WTC11 (cell line): ENCODE data around the gene VAMP7. TPM values are rescaled to one million over a fixed set of nuclear protein-coding genes. Genes with fewer than 3 reads are reported as not detected.
"Not testable (repeated sequence)": the region's sequence is repeated elsewhere in the genome, so short reads cannot be mapped to it uniquely, and the experiment has no call there.

ENCODE experiments used
- ATAC-seq: fragments of 200-7000 bp; cut with Tn5 transposase; 2 replicates; pipeline ENCODE4 v1.10.0; 2021; ENCODE audit warnings: mild to moderate bottlenecking, moderate library complexity
- CTCF ChIA-PET: fragments of 300-600 bp; sonication (Branson Sonifier 250); formaldehyde crosslinking; loops from one replicate; lab custom pipeline; 2021; ENCODE audit warnings: antibody characterized with exemption; lab: Charles Lee
- POLR2A ChIA-PET: fragments of 350-600 bp; sonication (Branson Sonifier 250); formaldehyde crosslinking; loops from one replicate; lab custom pipeline; 2021; ENCODE audit warnings: antibody characterized with exemption; lab: Charles Lee
- DNase-seq: peaks from one replicate; pipeline ENCODE4 v3.0.0; 2021; ENCODE audit warnings: low spot score
- H3K27ac Mint-ChIP-seq: 2 replicates; pipeline ENCODE4 v1.8.0; 2021; ENCODE audit warnings: mixed read lengths
- H3K27me3 Mint-ChIP-seq: 2 replicates; pipeline ENCODE4 v1.8.0; 2021; ENCODE audit warnings: low read depth, mild to moderate bottlenecking, moderate library complexity, mixed read lengths
- H3K36me3 Mint-ChIP-seq: 2 replicates; pipeline ENCODE4 v1.8.0; 2021; ENCODE audit warnings: mixed read lengths
- H3K4me1 Mint-ChIP-seq: 2 replicates; pipeline ENCODE4 v1.8.0; 2022; ENCODE audit warnings: mixed read lengths
- H3K4me3 Mint-ChIP-seq: 2 replicates; pipeline ENCODE4 v1.8.0; 2021; ENCODE audit warnings: mild to moderate bottlenecking, moderate library complexity, mixed read lengths
- H3K9me3 Mint-ChIP-seq: 2 replicates; pipeline ENCODE4 v1.8.0; 2021; ENCODE audit warnings: mixed read lengths
- ARID4B ChIP-seq: sonication (generic); formaldehyde crosslinking; IDR thresholded peaks from 2 replicates; pipeline ENCODE4 v1.8.0; 2023; ENCODE audit warnings: missing genetic modification reagents, mild to moderate bottlenecking, borderline replicate concordance
- CREB1 ChIP-seq: sonication (generic); formaldehyde crosslinking; IDR thresholded peaks from 2 replicates; pipeline ENCODE4 v1.8.0; 2023; ENCODE audit warnings: mild to moderate bottlenecking, missing genetic modification reagents
- EMX1 ChIP-seq: fragments of 250-450 bp; sonication (Bioruptor Pico); IDR thresholded peaks from 2 replicates; pipeline ENCODE4 v1.8.0; 2021; ENCODE audit warnings: mild to moderate bottlenecking
- HMGA2 ChIP-seq: fragments of 250-450 bp; sonication (Bioruptor Pico); IDR thresholded peaks from 2 replicates; pipeline ENCODE4 v1.4.0; 2021; ENCODE audit warnings: mild to moderate bottlenecking, moderate library complexity
- JAZF1 ChIP-seq: fragments of 250-450 bp; sonication (Bioruptor Pico); IDR thresholded peaks from 2 replicates; pipeline ENCODE4 v1.9.0; 2021; ENCODE audit warnings: moderate library complexity, mild to moderate bottlenecking, inconsistent platforms
- NR3C1 ChIP-seq: sonication (generic); formaldehyde crosslinking; conservative IDR thresholded peaks from 2 replicates; pipeline ENCODE4 v1.8.1; 2023; ENCODE audit warnings: low read depth, mild to moderate bottlenecking, missing genetic modification reagents
- OVOL2 ChIP-seq: fragments of 250-450 bp; sonication (Bioruptor Pico); IDR thresholded peaks from 2 replicates; pipeline ENCODE4 v1.9.0; 2021; ENCODE audit warnings: mild to moderate bottlenecking, borderline replicate concordance
- RORB ChIP-seq: fragments of 250-450 bp; sonication (Bioruptor Pico); IDR thresholded peaks from 2 replicates; pipeline ENCODE4 v1.9.0; 2021; ENCODE audit warnings: mild to moderate bottlenecking
- SMAD4 ChIP-seq: sonication (generic); formaldehyde crosslinking; IDR thresholded peaks from 2 replicates; pipeline ENCODE4 v1.8.0; 2022; ENCODE audit warnings: mild to moderate bottlenecking, missing genetic modification reagents
- TEAD4 ChIP-seq: sonication (generic); formaldehyde crosslinking; IDR thresholded peaks from 2 replicates; pipeline ENCODE4 v1.8.0; 2022; ENCODE audit warnings: mild to moderate bottlenecking, missing genetic modification reagents
- ZNF263 ChIP-seq: sonication (generic); formaldehyde crosslinking; IDR thresholded peaks from 2 replicates; pipeline ENCODE4 v1.8.1; 2022; ENCODE audit warnings: low read depth, mild to moderate bottlenecking, moderate library complexity, missing genetic modification reagents
- ZSCAN18 ChIP-seq: fragments of 250-450 bp; sonication (Bioruptor Pico); IDR thresholded peaks from 2 replicates; pipeline ENCODE4 v2.1.2; 2022; ENCODE audit warnings: mild to moderate bottlenecking, moderate library complexity
- total RNA-seq: library from RNA; stranded (reverse); gene quantifications from 3 replicates; pipeline ENCODE4 v1.2.3, GENCODE V29; 2021
- TF ChIP-seq, protein P1 (sequence below): sonication (generic); formaldehyde crosslinking; IDR thresholded peaks from 2 replicates; pipeline ENCODE4 v1.8.0; 2023; ENCODE audit warnings: mild to moderate bottlenecking, missing genetic modification reagents
- TF ChIP-seq, protein P2 (sequence below): sonication (generic); formaldehyde crosslinking; IDR thresholded peaks from 2 replicates; pipeline ENCODE4 v1.8.1; 2022; ENCODE audit warnings: mild to moderate bottlenecking, moderate library complexity, missing genetic modification reagents
- TF ChIP-seq, protein P3 (sequence below): sonication (generic); formaldehyde crosslinking; IDR thresholded peaks from 2 replicates; pipeline ENCODE4 v1.8.1; 2023; ENCODE audit warnings: mild to moderate bottlenecking, missing genetic modification reagents, moderate library complexity
- TF ChIP-seq, protein P4 (sequence below): fragments of 200-600 bp; IDR thresholded peaks from 2 replicates; pipeline ENCODE4 v1.8.0; 2022; ENCODE audit warnings: antibody characterized with exemption

The VAMP7 gene
- total RNA-seq, 1 experiment from 2014 or later, result 22.1 TPM

DNA sequence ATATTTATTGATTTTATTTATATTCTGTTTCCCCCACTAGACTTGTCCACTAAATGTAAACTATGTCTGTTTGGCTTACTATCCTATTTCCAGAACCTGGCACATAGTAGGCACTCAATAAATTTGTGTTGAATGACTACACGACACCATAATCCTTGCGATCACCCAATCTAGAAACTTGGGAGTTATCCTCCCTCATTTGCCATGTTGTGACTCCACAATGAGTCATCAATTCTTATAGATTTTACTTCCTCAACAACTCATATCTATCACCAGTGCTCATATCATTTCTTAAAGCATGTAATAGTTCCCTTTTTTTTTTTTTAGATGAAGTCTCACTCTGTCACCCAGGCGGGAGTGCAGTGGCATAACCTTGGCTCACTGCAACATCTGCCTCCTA is 39.9 kb upstream of the VAMP7 start (continued):
- TF ChIP-seq EMX1 (CRISPR knock-in tag), result no peak
- no peak for TF ChIP-seq ZNF263 (CRISPR knock-in tag)
- TF ChIP-seq, protein P1, sequence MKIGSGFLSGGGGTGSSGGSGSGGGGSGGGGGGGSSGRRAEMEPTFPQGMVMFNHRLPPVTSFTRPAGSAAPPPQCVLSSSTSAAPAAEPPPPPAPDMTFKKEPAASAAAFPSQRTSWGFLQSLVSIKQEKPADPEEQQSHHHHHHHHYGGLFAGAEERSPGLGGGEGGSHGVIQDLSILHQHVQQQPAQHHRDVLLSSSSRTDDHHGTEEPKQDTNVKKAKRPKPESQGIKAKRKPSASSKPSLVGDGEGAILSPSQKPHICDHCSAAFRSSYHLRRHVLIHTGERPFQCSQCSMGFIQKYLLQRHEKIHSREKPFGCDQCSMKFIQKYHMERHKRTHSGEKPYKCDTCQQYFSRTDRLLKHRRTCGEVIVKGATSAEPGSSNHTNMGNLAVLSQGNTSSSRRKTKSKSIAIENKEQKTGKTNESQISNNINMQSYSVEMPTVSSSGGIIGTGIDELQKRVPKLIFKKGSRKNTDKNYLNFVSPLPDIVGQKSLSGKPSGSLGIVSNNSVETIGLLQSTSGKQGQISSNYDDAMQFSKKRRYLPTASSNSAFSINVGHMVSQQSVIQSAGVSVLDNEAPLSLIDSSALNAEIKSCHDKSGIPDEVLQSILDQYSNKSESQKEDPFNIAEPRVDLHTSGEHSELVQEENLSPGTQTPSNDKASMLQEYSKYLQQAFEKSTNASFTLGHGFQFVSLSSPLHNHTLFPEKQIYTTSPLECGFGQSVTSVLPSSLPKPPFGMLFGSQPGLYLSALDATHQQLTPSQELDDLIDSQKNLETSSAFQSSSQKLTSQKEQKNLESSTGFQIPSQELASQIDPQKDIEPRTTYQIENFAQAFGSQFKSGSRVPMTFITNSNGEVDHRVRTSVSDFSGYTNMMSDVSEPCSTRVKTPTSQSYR (CRISPR knock-in tag), result no peak
- TF ChIP-seq, protein P2, sequence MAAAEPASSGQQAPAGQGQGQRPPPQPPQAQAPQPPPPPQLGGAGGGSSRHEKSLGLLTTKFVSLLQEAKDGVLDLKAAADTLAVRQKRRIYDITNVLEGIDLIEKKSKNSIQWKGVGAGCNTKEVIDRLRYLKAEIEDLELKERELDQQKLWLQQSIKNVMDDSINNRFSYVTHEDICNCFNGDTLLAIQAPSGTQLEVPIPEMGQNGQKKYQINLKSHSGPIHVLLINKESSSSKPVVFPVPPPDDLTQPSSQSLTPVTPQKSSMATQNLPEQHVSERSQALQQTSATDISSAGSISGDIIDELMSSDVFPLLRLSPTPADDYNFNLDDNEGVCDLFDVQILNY (CRISPR knock-in tag), result no peak
- TF ChIP-seq JAZF1 (CRISPR knock-in tag), result no peak
- TF ChIP-seq ZSCAN18, result no peak

DNA sequence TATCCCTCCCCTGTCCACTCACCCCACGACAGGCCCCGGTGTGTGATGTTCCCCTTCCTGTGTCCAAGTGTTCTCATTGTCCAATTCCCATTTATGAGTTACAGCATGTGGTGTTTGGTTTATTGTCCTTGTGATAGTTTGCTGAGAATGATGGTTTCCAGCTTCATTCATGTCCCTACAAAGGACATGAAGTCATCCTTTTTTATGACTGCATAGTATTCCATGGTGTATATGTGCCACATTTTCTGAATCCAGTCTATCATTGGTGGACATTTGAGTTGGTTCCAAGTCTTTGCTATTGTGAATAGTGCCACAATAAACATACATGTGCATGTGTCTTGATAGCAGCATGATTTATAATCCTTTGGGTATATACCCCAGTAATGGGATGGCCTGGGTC is 29.4 kb upstream of the VAMP7 start:
- DNase-seq, POLR2A ChIA-PET, CTCF ChIA-PET, ATAC-seq, H3K4me1 Mint-ChIP-seq, H3K4me3 Mint-ChIP-seq, H3K27ac Mint-ChIP-seq: not testable (repeated sequence)
- H3K27me3 Mint-ChIP-seq, result peaks cover 13% of the 10 kb centered on the region
- peaks cover 49% of the 10 kb centered on the region for H3K9me3 Mint-ChIP-seq
- peaks cover 31% of the 10 kb centered on the region for H3K36me3 Mint-ChIP-seq

- CTCF ChIA-PET, result no interaction called here
- Mint-ChIP-seq H3K4me1 (no peaks in the 10 kb centered on the region), H3K27ac (no peak overlapping the region), H3K9me3 (peaks cover 32% of the 10 kb centered on the region), H3K27me3 (peaks cover 17% of the 10 kb centered on the region), H3K36me3 (peaks cover 17% of the 10 kb centered on the region), H3K4me3 (no peak overlapping the region)
- DNase-seq (no peak), ATAC-seq (no peak; the same call in 1 of the 2 replicates)
- POLR2A ChIA-PET, result no interaction called here
- TF ChIP-seq HMGA2 (CRISPR knock-in tag) (no peak), ARID4B (no peak), SMAD4 (CRISPR knock-in tag) (no peak), CREB1 (CRISPR knock-in tag) (no peak), NR3C1 (CRISPR knock-in tag) (no peak), RORB (CRISPR knock-in tag) (no peak), TEAD4 (CRISPR knock-in tag) (no peak), OVOL2 (CRISPR knock-in tag) (no peak)
- TF ChIP-seq, protein P2 (CRISPR knock-in tag), result no peak
- TF ChIP-seq, protein P3, sequence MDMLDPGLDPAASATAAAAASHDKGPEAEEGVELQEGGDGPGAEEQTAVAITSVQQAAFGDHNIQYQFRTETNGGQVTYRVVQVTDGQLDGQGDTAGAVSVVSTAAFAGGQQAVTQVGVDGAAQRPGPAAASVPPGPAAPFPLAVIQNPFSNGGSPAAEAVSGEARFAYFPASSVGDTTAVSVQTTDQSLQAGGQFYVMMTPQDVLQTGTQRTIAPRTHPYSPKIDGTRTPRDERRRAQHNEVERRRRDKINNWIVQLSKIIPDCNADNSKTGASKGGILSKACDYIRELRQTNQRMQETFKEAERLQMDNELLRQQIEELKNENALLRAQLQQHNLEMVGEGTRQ, result no peak
- TF ChIP-seq, protein P4, sequence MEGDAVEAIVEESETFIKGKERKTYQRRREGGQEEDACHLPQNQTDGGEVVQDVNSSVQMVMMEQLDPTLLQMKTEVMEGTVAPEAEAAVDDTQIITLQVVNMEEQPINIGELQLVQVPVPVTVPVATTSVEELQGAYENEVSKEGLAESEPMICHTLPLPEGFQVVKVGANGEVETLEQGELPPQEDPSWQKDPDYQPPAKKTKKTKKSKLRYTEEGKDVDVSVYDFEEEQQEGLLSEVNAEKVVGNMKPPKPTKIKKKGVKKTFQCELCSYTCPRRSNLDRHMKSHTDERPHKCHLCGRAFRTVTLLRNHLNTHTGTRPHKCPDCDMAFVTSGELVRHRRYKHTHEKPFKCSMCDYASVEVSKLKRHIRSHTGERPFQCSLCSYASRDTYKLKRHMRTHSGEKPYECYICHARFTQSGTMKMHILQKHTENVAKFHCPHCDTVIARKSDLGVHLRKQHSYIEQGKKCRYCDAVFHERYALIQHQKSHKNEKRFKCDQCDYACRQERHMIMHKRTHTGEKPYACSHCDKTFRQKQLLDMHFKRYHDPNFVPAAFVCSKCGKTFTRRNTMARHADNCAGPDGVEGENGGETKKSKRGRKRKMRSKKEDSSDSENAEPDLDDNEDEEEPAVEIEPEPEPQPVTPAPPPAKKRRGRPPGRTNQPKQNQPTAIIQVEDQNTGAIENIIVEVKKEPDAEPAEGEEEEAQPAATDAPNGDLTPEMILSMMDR, result no peak
These were observed 23.6 kb upstream of the VAMP7 start for GRCh38 chrX:155857561-155857960.
